K562 (cell line): Measurements from ENCODE around the gene MRPL38. TPM values are rescaled to one million over a fixed set of nuclear protein-coding genes. Genes with fewer than 3 reads are reported as not detected.

Experiments
- BCLAF1 ChIP-seq, 2 experiments: fragments of 450-650 bp in 1 of 2; IDR thresholded peaks; 2 replicates each; pipeline ENCODE4 v1.6.1; 2011 to 2017; ENCODE audit warnings: low read depth in 2 of 2, antibody characterized with exemption in 1 of 2, borderline replicate concordance in 1 of 2, low read length in 1 of 2, mild to moderate bottlenecking in 1 of 2, mixed read lengths in 1 of 2; ENCODE audit not compliant: control insufficient read depth in 1 of 2
- CBX2 ChIP-seq: fragments of 200-600 bp; sonication (generic); IDR thresholded peaks from one replicate; pipeline ENCODE4 v1.6.1; 2012; ENCODE audit warnings: mild to moderate bottlenecking, low read length, inconsistent platforms; ENCODE audit not compliant: insufficient read depth, poor library complexity, severe bottlenecking
- CEBPB ChIP-seq: fragments of 450-650 bp; IDR thresholded peaks from 2 replicates; pipeline ENCODE4 v1.6.1; 2016; ENCODE audit warnings: missing genetic modification characterization, missing compliant biosample characterization
- CREM ChIP-seq: IDR thresholded peaks from 2 replicates; pipeline ENCODE4 v1.6.1; 2014; ENCODE audit warnings: antibody characterized with exemption, low read depth
- CSDE1 ChIP-seq, 2 experiments: fragments of 450-650 bp; IDR thresholded peaks; 2 replicates each; pipeline ENCODE4 v1.6.1; 2016; ENCODE audit warnings: mild to moderate bottlenecking in 1 of 2
- ELK1 ChIP-seq: sonication (generic); formaldehyde crosslinking; IDR thresholded peaks from 2 replicates; pipeline ENCODE4 v1.8.1; 2022; ENCODE audit warnings: missing genetic modification reagents
- EWSR1 ChIP-seq: fragments of 450-650 bp; IDR thresholded peaks from 2 replicates; pipeline ENCODE4 v1.6.1; 2018; ENCODE audit warnings: borderline replicate concordance, mild to moderate bottlenecking, low read depth, moderate library complexity; ENCODE audit not compliant: partially characterized antibody
- FOSL1 ChIP-seq: fragments of 200-800 bp; sonication (Bioruptor generic); conservative IDR thresholded peaks from 2 replicates; pipeline ENCODE4 v1.6.1; 2016; ENCODE audit warnings: missing genetic modification characterization, missing compliant biosample characterization
- GATAD2B ChIP-seq: fragments of 450-650 bp; IDR thresholded peaks from 2 replicates; pipeline ENCODE4 v1.6.1; 2017; ENCODE audit warnings: mild to moderate bottlenecking, borderline replicate concordance
- JUN ChIP-seq, 2 experiments: sonication (generic) in 1 of 2; formaldehyde crosslinking in 1 of 2; IDR thresholded peaks; 2 replicates each; pipeline versions ENCODE4 v1.6.1 to v1.8.0; 2012 to 2022; ENCODE audit warnings: borderline replicate concordance in 2 of 2, mild to moderate bottlenecking in 2 of 2, improper control_type of control experiment in 1 of 2, low read depth in 1 of 2, low read length in 1 of 2, missing genetic modification reagents in 1 of 2
- MITF ChIP-seq: IDR thresholded peaks from 2 replicates; pipeline ENCODE4 v1.6.1; 2014; ENCODE audit warnings: antibody characterized with exemption
- NCOA4 ChIP-seq: fragments of 450-650 bp; IDR thresholded peaks from 2 replicates; pipeline ENCODE4 v1.6.1; 2018; ENCODE audit warnings: mild to moderate bottlenecking; ENCODE audit not compliant: partially characterized antibody
- NFE2 ChIP-seq: IDR thresholded peaks from 2 replicates; pipeline ENCODE4 v1.6.1; 2014; ENCODE audit warnings: antibody characterized with exemption, low read depth
- SIX5 ChIP-seq, 2 experiments: IDR thresholded peaks; 2 replicates each; pipeline ENCODE4 v1.6.1; 2011; ENCODE audit warnings: low read length in 2 of 2, borderline replicate concordance in 1 of 2, low read depth in 1 of 2, mild to moderate bottlenecking in 1 of 2, moderate library complexity in 1 of 2; ENCODE audit not compliant: insufficient read depth in 1 of 2
- U2AF2 ChIP-seq: fragments of 200-400 bp; formaldehyde crosslinking; optimal IDR thresholded peaks from 2 replicates; pipeline ENCODE3; 2017; ENCODE audit warnings: low read depth, mild to moderate bottlenecking, low read length
- ZBTB43 ChIP-seq: sonication (generic); formaldehyde crosslinking; IDR thresholded peaks from 2 replicates; pipeline ENCODE4 v1.8.0; 2023; ENCODE audit warnings: mild to moderate bottlenecking, missing genetic modification reagents
- ZNF449 ChIP-seq: fragments of 250-450 bp; sonication (Bioruptor Pico); IDR thresholded peaks from 2 replicates; pipeline ENCODE4 v1.8.0; 2022; ENCODE audit warnings: moderate library complexity, mild to moderate bottlenecking, inconsistent platforms
- ZNF695 ChIP-seq: fragments of 450-650 bp; formaldehyde crosslinking; IDR thresholded peaks from 2 replicates; pipeline ENCODE4 v1.4.0; 2020; ENCODE audit warnings: mild to moderate bottlenecking, moderate library complexity
- polyA plus RNA-seq, 8 experiments: library from polyadenylated mRNA; depleted of rRNA in 4 of 8; stranded (reverse) in 5 of 8; unstranded in 3 of 8; fragments of >200 nt; fragmentation: Nextera tagmentation in 2 of 8; fragmentation: Illumina TruSeq in 1 of 8; extraction: Ambion mirVana in 2 of 8; extraction: Trizol in 1 of 8; gene quantifications; 2 replicates each; pipeline versions ENCODE4 v1.2.1 to v1.2.3, GENCODE V29; 2011 to 2014; ENCODE audit warnings: inconsistent platforms in 1 of 8, missing spikeins in 1 of 8
- total RNA-seq, 7 experiments: library from RNA; depleted of rRNA in 6 of 7; stranded (reverse); fragments of >200 nt in 6 of 7; fragmentation: Illumina TruSeq in 2 of 7; extraction: Trizol in 2 of 7; gene quantifications; 2 replicates each; pipeline versions ENCODE4 v1.2.1 to v1.2.3, GENCODE V29; 2011 to 2021; ENCODE audit warnings: low replicate concordance in 1 of 7

MRPL38 gene
- total and polyA plus RNA-seq, 9 of the 15 experiments (the other 6 are each of a cell fraction or from before 2014, with no cell fraction given) = 4.5 to 154 (median 48.5) TPM

- TF ChIP-seq BCLAF1 (IDR thresholded peaks at IDR 0.05; ENCODE audit: borderline replicate concordance in 1 of 2, control insufficient read depth in 1 of 2, low read depth in 2 of 2, low read length in 1 of 2) (no peak), CBX2 (no peak), ELK1 (CRISPR knock-in tag) (no peak), GATAD2B (no peak), ZBTB43 (CRISPR knock-in tag) (no peak), U2AF2 (no peak), CSDE1 (IDR thresholded peaks at IDR 0.05) (no peak), ZNF695 (CRISPR knock-in tag) (no peak), EWSR1 (no peak), SIX5 (IDR thresholded peaks at IDR 0.05; ENCODE audit: borderline replicate concordance in 1 of 2, insufficient read depth in 1 of 2, low read depth in 1 of 2, low read length in 2 of 2) (no peak), NCOA4 (no peak), CREM (0 out of 2 replicates have a peak, but pooled peaks have one; percentile 1), NFE2 (no peak), MITF (no peak), JUN (IDR thresholded peaks at IDR 0.05; ENCODE audit: borderline replicate concordance, low read depth, low read length) (no peak), JUN (CRISPR knock-in tag; IDR thresholded peaks at IDR 0.05; ENCODE audit: borderline replicate concordance) (no peak; the same call in 1 of the 2 replicates), CEBPB (tag) (no peak), FOSL1 (tag) (no peak), ZNF449 (CRISPR knock-in tag) (no peak)
These were observed 48.5 kb downstream of the MRPL38 start (continued) for GRCh38 chr17:75856062-75856756.
